WI38 (cell line): ENCODE results near the gene FGF11.

Source experiments
- H3K4me3 ChIP-seq: 2 replicates; pipeline ENCODE4 v1.5.1; 2011; ENCODE audit warnings: low read depth, mild to moderate bottlenecking, control low read depth, low read length
- CTCF ChIP-seq: IDR thresholded peaks from 2 replicates; pipeline ENCODE4 v1.5.1; 2012; ENCODE audit warnings: low read depth, mild to moderate bottlenecking, control low read depth, low read length

The FGF11 gene

GRCh38 chr17:7417056-7417655 lies 22.2 kb upstream of the FGF11 start:
- no peak overlapping the region for H3K4me3 ChIP-seq
- TF ChIP-seq CTCF: no peak

- TF ChIP-seq CTCF: no peak
- H3K4me3 ChIP-seq: no peak overlapping the region
These were observed 20.7 kb upstream of the FGF11 start for GRCh38 chr17:7418472-7419152.

- H3K4me3 ChIP-seq: no peak within 1 kb of the TSS
- TF ChIP-seq CTCF: no peak
These were observed 19.3 kb upstream of the FGF11 start, which contains the start of gene SPEM1 for GRCh38 chr17:7419819-7420610. SPEM1 (plus strand) TSS chr17:7420324; CDS start chr17:7420385, 61 bp downstream.

- no peak overlapping the region for H3K4me3 ChIP-seq
- TF ChIP-seq CTCF: no peak
These were observed 18.1 kb upstream of the FGF11 start for GRCh38 chr17:7421186-7421585.

GRCh38 chr17:7423679-7424078 lies 15.6 kb upstream of the FGF11 start:
- H3K4me3 ChIP-seq: no peak overlapping the region
- TF ChIP-seq CTCF: no peak

- no peak within 1 kb of the TSS for H3K4me3 ChIP-seq
- TF ChIP-seq CTCF: no peak
These were observed 14.0 kb upstream of the FGF11 start, which contains the start of gene SPEM2 for GRCh38 chr17:7425316-7425715. SPEM2 (plus strand) TSS chr17:7425616; CDS start chr17:7425689, 73 bp downstream.

- no peak for TF ChIP-seq CTCF
- H3K4me3 ChIP-seq: no peak overlapping the region
These were observed 13.6 kb upstream of the FGF11 start for GRCh38 chr17:7425756-7426155.
